HFF-Myc (cell line): ENCODE measurements around the gene RMC1.

Experiments used
- DNase-seq: peaks from one replicate; pipeline ENCODE4 v3.0.0-alpha.2; 2011; ENCODE audit warnings: low read depth; ENCODE audit errors: extremely low read depth
- H3K4me3 ChIP-seq: replicated peaks from 2 replicates; pipeline ENCODE4 v1.5.1; 2011; ENCODE audit warnings: low read depth, mild to moderate bottlenecking, control low read depth, low read length
- CTCF ChIP-seq: IDR thresholded peaks from 2 replicates; pipeline ENCODE4 v1.5.1; 2012; ENCODE audit warnings: mild to moderate bottlenecking, low read depth, low read length, control low read depth; ENCODE audit errors: missing control alignments

RMC1 gene

GRCh38 chr18:23534276-23534675 lies 31.0 kb downstream of the RMC1 start:
- DNase-seq = no peak
- no peak for TF ChIP-seq CTCF
- no peak overlapping the region for H3K4me3 ChIP-seq

- no peak for DNase-seq
- no peak overlapping the region for H3K4me3 ChIP-seq
- TF ChIP-seq CTCF = no peak
Observed at GRCh38 chr18:23536204-23536603, 32.9 kb downstream of the RMC1 start.

GRCh38 chr18:23537274-23537673 lies 34.0 kb downstream of the RMC1 start:
- DNase-seq = no peak
- H3K4me3 ChIP-seq = no peak overlapping the region
- TF ChIP-seq CTCF = no peak

GRCh38 chr18:23538001-23538400 lies 34.7 kb downstream of the RMC1 start:
- no peak for TF ChIP-seq CTCF
- H3K4me3 ChIP-seq = no peak overlapping the region
- DNase-seq = no peak

- H3K4me3 ChIP-seq = no peak overlapping the region
- TF ChIP-seq CTCF = no peak
- DNase-seq = no peak
Observed at GRCh38 chr18:23538870-23539269, 35.6 kb downstream of the RMC1 start.

DNA sequence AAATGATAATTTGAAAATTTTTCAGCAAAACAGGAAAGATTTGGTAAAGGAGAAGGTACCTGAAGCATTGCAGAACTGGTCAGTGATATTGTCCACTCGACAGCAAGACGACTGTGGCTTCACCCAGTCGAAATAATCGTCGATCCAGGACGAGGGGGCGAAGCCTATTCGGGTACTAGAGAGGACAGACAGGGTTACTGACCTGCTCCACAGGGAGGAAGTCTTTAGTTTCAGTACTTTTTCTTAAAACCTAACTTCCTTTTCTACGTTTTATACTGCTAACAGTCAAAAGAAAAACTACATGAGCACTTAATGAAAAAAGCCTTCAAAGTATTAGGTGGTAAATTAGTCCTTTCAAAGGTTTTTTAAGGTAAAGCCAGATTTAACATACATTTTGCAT lies 36.0 kb downstream of the RMC1 start:
- no peak for DNase-seq
- TF ChIP-seq CTCF = no peak
- H3K4me3 ChIP-seq = no peak overlapping the region

GRCh38 chr18:23539911-23540525 lies 36.7 kb downstream of the RMC1 start:
- no peak overlapping the region for H3K4me3 ChIP-seq
- TF ChIP-seq CTCF = no peak
- DNase-seq = no peak
